Bronchial epithelial cell (primary cell): Measurements from ENCODE around the gene LDLRAD4. TPM values are rescaled to one million over a fixed set of nuclear protein-coding genes. Genes with fewer than 3 reads are reported as not detected.

Experiments
- DNase-seq: peaks from one replicate; pipeline ENCODE4 v3.0.0-alpha.2; 2010; ENCODE audit warnings: low read depth
- FAIRE-seq: peaks from 2 replicates; lab custom pipeline; 2011; peaks lifted over from hg19 to GRCh38; lab: Jason Lieb, UNC
- H3K27me3 ChIP-seq: 2 replicates; pipeline ENCODE4 v1.5.1; 2011; ENCODE audit warnings: low read length; ENCODE audit not compliant: control insufficient read depth, insufficient read depth
- H3K36me3 ChIP-seq: 2 replicates; pipeline ENCODE4 v1.5.1; 2011; ENCODE audit warnings: low read length; ENCODE audit not compliant: control insufficient read depth, insufficient read depth
- H3K4me3 ChIP-seq: 2 replicates; pipeline ENCODE4 v1.5.1; 2011; ENCODE audit warnings: mild to moderate bottlenecking, low read depth, low read length, control low read depth
- CTCF ChIP-seq: IDR thresholded peaks from 2 replicates; pipeline ENCODE4 v1.5.1; 2011; ENCODE audit warnings: mild to moderate bottlenecking, moderate library complexity, low read length, control low read depth, inconsistent platforms; ENCODE audit not compliant: insufficient read depth, severe bottlenecking
- total RNA-seq: library from RNA; depleted of rRNA; stranded (reverse); fragments of >200 nt; gene quantifications from 2 replicates; pipeline ENCODE4 v1.2.1, GENCODE V29; 2014

LDLRAD4 gene
- total RNA-seq, 1 donor from 2014 or later = not detected

DNA sequence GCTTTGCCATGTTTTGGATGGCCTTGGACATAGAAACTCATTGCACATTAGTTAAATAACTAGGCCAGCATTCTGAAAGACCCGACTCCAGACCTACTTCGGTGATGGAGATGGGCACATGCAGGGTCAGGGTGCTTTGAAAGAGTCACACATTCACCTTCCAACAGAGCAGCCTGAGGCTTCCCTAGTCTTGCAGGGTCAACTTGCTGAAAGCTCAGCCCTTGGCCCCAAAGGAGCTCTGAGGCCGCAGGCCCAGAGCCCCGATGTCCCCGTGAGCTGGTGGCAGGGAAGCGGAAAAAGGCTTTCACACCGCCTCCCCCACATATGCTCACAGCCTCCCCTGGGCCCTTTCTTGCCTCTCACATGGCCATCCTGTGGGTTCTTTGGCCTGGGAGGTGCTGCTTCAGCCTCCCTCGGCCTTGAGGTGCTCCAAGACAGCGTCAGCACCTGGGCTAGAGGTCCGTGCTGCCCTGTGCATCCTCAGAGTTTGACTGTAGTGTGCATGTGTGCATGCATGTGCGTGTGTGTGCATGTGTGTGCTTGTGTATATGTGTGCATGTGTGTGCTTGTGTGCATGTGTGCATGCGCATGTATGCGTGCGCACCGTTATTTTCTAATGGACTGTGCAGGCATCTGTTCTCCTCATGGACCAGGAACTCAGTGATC lies 21.6 kb downstream of the LDLRAD4 start:
- no peaks in the 10 kb centered on the region for H3K27me3 ChIP-seq
- no peaks in the 10 kb centered on the region for H3K36me3 ChIP-seq
- DNase-seq = no peak
- peak; percentile 18 for FAIRE-seq
- H3K4me3 ChIP-seq = no peak overlapping the region
- TF ChIP-seq CTCF = no peak

- no peak for TF ChIP-seq CTCF
- DNase-seq (no peak), FAIRE-seq (no peak)
- Histone ChIP-seq H3K4me3 (no peak overlapping the region), H3K27me3 (no peaks in the 10 kb centered on the region), H3K36me3 (no peaks in the 10 kb centered on the region)
Observed at GRCh38 chr18:13241083-13241892, 22.7 kb downstream of the LDLRAD4 start.

GRCh38 chr18:13241893-13242175 lies 23.3 kb downstream of the LDLRAD4 start:
- no peak for FAIRE-seq
- Histone ChIP-seq H3K27me3 (no peaks in the 10 kb centered on the region), H3K36me3 (no peaks in the 10 kb centered on the region), H3K4me3 (no peak overlapping the region)
- no peak for DNase-seq
- TF ChIP-seq CTCF = no peak

- Histone ChIP-seq H3K27me3 (no peaks in the 10 kb centered on the region), H3K4me3 (no peak overlapping the region), H3K36me3 (no peaks in the 10 kb centered on the region)
- TF ChIP-seq CTCF = no peak
- FAIRE-seq = no peak
- no peak for DNase-seq
Observed at GRCh38 chr18:13242797-13243196, 24.2 kb downstream of the LDLRAD4 start.

- no peaks in the 10 kb centered on the region for H3K36me3 ChIP-seq
- H3K27me3 ChIP-seq = no peaks in the 10 kb centered on the region
- no peak overlapping the region for H3K4me3 ChIP-seq
- TF ChIP-seq CTCF = no peak
- FAIRE-seq (no peak), DNase-seq (no peak)
Observed at GRCh38 chr18:13243363-13243762, 24.8 kb downstream of the LDLRAD4 start.

DNA sequence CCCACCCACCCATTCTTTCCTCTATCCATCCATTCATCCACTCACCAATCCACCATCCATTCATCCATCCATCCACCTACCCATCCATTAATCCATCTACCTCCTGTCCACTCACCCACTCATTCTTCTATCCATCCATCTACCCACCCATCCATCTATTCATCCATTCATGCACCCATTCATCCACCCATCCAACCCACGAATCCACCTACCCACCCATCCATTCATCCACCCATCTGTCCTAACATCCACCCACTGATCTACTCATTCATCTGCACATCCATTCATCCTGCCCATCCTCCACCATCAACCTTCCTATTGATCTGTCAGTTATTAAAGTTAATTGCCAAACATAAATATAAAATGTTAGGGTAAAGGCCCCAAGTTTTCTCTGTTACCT lies 25.6 kb downstream of the LDLRAD4 start:
- no peaks in the 10 kb centered on the region for H3K27me3 ChIP-seq
- no peak overlapping the region for H3K4me3 ChIP-seq
- no peak for FAIRE-seq
- no peak for TF ChIP-seq CTCF
- H3K36me3 ChIP-seq = no peaks in the 10 kb centered on the region
- DNase-seq = no peak
